Activated CD8-positive, alpha-beta T cell treated with anti-CD3 and anti-CD28 coated beads for 36 hours (primary cell): ENCODE results near the gene CASKIN2. TPM values are rescaled to one million over a fixed set of nuclear protein-coding genes. Genes with fewer than 3 reads are reported as not detected.

Experiments used
- ATAC-seq: fragments of 200-7000 bp; cut with Tn5 transposase; one replicate; pipeline ENCODE4 v1.10.0; 2021; ENCODE audit warnings: mild to moderate bottlenecking, moderate library complexity
- CTCF ChIA-PET: fragments of 350-600 bp; sonication (Branson Sonifier 250); formaldehyde crosslinking; loops from one replicate; lab custom pipeline; 2021; ENCODE audit warnings: antibody characterized with exemption; lab: Charles Lee
- POLR2A ChIA-PET: fragments of 350-600 bp; sonication (Branson Sonifier 250); formaldehyde crosslinking; loops from one replicate; lab custom pipeline; 2021; ENCODE audit warnings: antibody characterized with exemption; lab: Charles Lee
- DNase-seq: peaks from one replicate; pipeline ENCODE4 v3.0.0-alpha.2; 2020
- H3K27ac Mint-ChIP-seq: one replicate; pipeline ENCODE4 v1.8.0; 2021; ENCODE audit warnings: mild to moderate bottlenecking, mixed read lengths
- H3K27me3 Mint-ChIP-seq: one replicate; pipeline ENCODE4 v1.8.0; 2021; ENCODE audit warnings: mixed read lengths
- H3K36me3 Mint-ChIP-seq: one replicate; pipeline ENCODE4 v1.8.0; 2021; ENCODE audit warnings: low read depth, mixed read lengths
- H3K4me1 Mint-ChIP-seq: one replicate; pipeline ENCODE4 v1.8.0; 2021; ENCODE audit warnings: low read depth, mixed read lengths
- H3K4me3 Mint-ChIP-seq: one replicate; pipeline ENCODE4 v1.8.0; 2021; ENCODE audit warnings: mild to moderate bottlenecking, moderate library complexity, mixed read lengths
- H3K9me3 Mint-ChIP-seq: one replicate; pipeline ENCODE4 v1.8.0; 2021; ENCODE audit warnings: mixed read lengths
- intact Hi-C: fragments of 100-400 bp; cut with micrococcal nuclease; formaldehyde crosslinking; loops from one replicate; pipeline ENCODE4 v1.10.0; 2022
- total RNA-seq, 2 experiments: library from RNA; stranded (reverse); gene quantifications; one replicate each; pipeline ENCODE4 v1.2.3, GENCODE V29; 2021
- TF ChIP-seq, protein P1 (sequence below): fragments of 200-600 bp; IDR thresholded peaks from one replicate; pipeline ENCODE4 v1.8.0; 2022; ENCODE audit warnings: antibody characterized with exemption, mild to moderate bottlenecking

CASKIN2 gene
- total RNA-seq, 2 experiments from 2014 or later, result 2.2 to 2.5 TPM

DNA sequence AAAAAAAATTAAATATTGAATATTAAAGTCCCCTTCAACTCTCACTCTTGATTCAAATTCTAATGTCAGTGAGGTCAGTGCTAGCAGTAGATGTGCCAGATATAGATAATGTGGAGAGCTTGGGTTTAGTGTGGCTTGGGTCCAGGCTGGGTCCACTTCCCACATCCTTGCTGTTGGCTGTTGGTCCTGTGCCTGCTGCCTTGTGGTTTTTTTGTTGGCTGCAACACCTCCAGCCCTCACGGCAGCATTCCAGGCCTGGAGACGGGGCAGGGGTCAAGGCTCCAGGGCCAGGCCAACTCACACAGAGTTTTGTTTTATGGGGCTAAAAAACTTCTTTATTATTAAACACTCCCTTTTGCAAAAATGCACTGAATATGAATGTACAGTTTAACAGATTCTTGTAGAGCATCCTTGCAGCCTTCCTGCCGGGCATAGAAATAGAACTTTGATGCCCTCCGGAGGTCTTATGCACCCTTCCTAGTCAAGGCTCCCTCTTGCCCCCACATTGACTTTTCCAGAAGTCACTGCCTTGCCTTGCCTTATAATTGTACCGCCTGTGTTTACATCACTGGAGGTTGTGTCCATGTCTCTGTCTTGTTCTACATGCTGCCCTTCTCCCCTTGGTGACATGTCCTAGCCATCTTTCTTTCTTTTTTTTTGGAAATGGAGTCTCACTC lies 46.7 kb upstream of the CASKIN2 start:
- no peaks in the 10 kb centered on the region for H3K9me3 Mint-ChIP-seq
- ATAC-seq (no peak), DNase-seq (no peak)
- no peaks in the 10 kb centered on the region for H3K36me3 Mint-ChIP-seq
- intact Hi-C loops, result no loop called here
- no peaks in the 10 kb centered on the region for H3K4me1 Mint-ChIP-seq
- H3K4me3 Mint-ChIP-seq, result no peak overlapping the region
- ChIA-PET CTCF (no interaction called here), POLR2A (no interaction called here)
- no peaks in the 10 kb centered on the region for H3K27me3 Mint-ChIP-seq
- H3K27ac Mint-ChIP-seq, result no peak overlapping the region
- TF ChIP-seq, protein P1, sequence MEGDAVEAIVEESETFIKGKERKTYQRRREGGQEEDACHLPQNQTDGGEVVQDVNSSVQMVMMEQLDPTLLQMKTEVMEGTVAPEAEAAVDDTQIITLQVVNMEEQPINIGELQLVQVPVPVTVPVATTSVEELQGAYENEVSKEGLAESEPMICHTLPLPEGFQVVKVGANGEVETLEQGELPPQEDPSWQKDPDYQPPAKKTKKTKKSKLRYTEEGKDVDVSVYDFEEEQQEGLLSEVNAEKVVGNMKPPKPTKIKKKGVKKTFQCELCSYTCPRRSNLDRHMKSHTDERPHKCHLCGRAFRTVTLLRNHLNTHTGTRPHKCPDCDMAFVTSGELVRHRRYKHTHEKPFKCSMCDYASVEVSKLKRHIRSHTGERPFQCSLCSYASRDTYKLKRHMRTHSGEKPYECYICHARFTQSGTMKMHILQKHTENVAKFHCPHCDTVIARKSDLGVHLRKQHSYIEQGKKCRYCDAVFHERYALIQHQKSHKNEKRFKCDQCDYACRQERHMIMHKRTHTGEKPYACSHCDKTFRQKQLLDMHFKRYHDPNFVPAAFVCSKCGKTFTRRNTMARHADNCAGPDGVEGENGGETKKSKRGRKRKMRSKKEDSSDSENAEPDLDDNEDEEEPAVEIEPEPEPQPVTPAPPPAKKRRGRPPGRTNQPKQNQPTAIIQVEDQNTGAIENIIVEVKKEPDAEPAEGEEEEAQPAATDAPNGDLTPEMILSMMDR, result no peak

DNA sequence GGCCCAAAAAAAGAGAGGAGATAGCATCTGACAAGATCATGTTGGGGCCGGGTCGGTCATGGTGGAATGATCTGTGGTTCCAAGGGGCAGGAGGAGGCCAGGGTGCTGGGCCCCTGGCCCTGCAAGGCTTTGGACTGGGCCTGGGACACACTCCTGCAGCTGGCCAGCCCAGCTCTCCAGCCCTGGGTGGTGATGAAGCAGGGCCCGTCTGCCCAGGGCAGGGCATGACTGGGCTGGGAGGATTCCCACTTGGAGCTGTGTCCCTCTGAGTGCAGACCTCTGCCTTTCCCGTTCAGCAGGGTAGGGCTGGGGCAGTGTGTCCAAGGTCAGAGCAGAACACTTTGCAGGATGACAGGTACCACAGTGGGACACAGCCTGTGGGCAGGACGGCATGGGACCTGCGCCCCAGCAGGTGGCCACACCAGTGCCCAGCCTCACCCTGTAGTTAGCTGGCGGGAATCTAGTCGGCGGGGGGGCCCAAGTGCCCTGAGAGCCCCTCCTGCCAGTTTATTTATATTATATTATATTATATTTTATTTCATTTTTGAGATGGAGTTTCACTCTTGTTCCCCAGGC lies 44.7 kb upstream of the CASKIN2 start:
- H3K4me1 Mint-ChIP-seq, result no peaks in the 10 kb centered on the region
- DNase-seq (no peak), ATAC-seq (no peak)
- TF ChIP-seq, protein P1, result no peak
- H3K36me3 Mint-ChIP-seq, result no peaks in the 10 kb centered on the region
- no peaks in the 10 kb centered on the region for H3K9me3 Mint-ChIP-seq
- no peaks in the 10 kb centered on the region for H3K27me3 Mint-ChIP-seq
- intact Hi-C loops, result no loop called here
- POLR2A ChIA-PET, result interaction anchor here (1.9 kb wide), 1 partner anchor 25 kb away, joined by 4 read pairs; no protein-coding TSS in a partner anchor
- no peak overlapping the region for H3K27ac Mint-ChIP-seq
- CTCF ChIA-PET, result no interaction called here
- H3K4me3 Mint-ChIP-seq, result no peak overlapping the region

DNA sequence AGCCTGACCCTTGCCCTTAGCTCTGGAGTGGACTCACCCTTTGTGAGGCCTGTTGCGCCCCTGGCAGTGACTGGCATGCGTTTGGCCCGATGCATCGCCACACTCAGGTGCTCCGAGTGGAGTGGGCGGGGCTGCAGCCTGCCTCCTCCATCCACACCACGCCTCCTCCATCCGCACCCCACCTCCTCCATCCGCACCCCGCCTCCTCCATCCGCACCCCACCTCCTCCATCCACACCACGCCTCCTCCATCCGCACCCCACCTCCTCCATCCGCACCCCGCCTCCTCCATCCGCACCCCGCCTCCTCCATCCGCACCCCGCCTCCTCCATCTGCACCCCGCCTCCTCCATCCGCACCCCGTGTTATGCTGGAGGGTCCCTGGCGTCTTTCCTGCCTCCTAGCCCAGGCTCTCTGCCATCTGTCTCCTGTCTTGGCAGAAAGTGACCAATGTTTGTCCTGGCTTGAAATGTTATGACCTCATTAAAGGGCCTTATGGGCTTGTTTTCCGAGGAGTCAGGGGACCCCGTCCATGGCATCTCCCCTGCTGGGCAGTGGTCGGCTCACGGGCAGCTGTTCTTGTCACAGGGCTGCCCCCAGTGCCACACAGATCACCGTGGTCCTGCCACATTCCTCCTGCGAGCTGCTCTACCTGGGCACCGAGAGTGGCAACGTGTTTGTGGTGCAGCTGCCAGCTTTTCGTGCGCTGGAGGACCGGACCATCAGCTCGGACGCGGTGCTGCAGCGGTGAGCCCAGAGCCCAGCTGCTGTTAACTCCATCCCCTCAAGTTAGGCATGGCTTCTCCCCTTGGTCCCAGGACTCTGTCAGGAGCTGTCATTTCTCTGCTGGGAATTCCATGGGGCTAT lies 43.6 kb upstream of the CASKIN2 start:
- CTCF ChIA-PET, result no interaction called here

DNA sequence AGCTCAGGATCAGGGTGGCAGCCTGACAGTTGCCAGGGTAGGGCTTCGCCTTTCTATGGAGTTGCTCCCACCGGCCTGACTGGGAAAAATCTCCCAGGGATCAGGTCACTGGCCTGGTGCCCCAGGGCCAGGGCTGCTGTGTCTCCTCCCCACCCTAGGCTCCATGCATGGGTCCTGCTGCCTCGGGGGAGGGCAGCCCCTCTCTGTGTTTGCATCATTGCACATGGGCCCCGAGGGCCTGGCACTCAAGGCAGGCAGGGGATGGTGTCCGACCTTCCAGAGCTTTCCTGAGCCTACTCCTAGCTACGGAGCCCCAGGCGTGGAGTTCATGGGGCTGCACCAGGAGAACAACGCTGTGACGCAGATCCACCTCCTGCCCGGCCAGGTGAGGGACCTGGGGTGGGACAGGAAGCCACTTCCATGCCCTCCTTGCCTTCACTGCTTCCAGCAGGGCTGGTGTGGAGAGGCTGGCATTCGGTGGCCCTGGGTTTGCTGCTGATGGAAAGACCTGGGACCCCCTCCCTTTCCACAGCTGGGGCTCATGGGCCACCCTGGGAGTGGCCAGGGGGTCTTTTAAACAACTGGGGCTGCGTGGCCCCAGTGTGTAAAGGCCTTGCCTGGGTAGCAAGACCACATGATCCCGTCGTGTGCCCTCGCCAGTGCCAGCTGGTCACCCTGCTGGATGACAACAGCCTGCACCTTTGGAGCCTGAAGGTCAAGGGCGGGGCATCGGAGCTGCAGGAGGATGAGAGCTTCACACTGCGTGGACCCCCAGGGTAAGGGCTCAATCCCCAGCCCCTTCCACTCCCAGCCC lies 42.7 kb upstream of the CASKIN2 start:
- no peaks in the 10 kb centered on the region for H3K4me1 Mint-ChIP-seq
- H3K27me3 Mint-ChIP-seq, result no peaks in the 10 kb centered on the region
- H3K27ac Mint-ChIP-seq, result no peak overlapping the region
- TF ChIP-seq, protein P1, result no peak
- ChIA-PET CTCF (no interaction called here), POLR2A (no interaction called here)
- H3K9me3 Mint-ChIP-seq, result no peaks in the 10 kb centered on the region
- no peaks in the 10 kb centered on the region for H3K36me3 Mint-ChIP-seq
- no peak for DNase-seq
- H3K4me3 Mint-ChIP-seq, result no peak overlapping the region
- no peak for ATAC-seq
- intact Hi-C loops, result no loop called here

More for the DNA sequence above, 43.6 kb upstream of the CASKIN2 start:
- Mint-ChIP-seq H3K4me3 (no peak overlapping the region), H3K27me3 (no peaks in the 10 kb centered on the region), H3K27ac (no peak overlapping the region), H3K9me3 (no peaks in the 10 kb centered on the region), H3K36me3 (no peaks in the 10 kb centered on the region), H3K4me1 (no peaks in the 10 kb centered on the region)
- TF ChIP-seq, protein P1, result no peak
- POLR2A ChIA-PET, result interaction anchor here (1.9 kb wide), 1 partner anchor 24 kb away, joined by 4 read pairs; no protein-coding TSS in a partner anchor
- DNase-seq (no peak), ATAC-seq (no peak)
- intact Hi-C loops, result no loop called here
